Testis (tissue), 3 donors: ENCODE measurements around the gene SKA2. TPM values are rescaled to one million over a fixed set of nuclear protein-coding genes. Genes with fewer than 3 reads are reported as not detected.

Source experiments
- DNase-seq: peaks from one replicate; pipeline ENCODE4 v3.0.0-alpha.2; 2019
- H3K27ac ChIP-seq, 2 donors: fragments of 200-600 bp; sonication (generic); one replicate each; pipeline ENCODE4 v1.5.1; 2019
- H3K27me3 ChIP-seq: fragments of 200-600 bp; sonication (generic); one replicate; pipeline ENCODE4 v1.5.1; 2019
- H3K36me3 ChIP-seq: fragments of 200-600 bp; sonication (generic); one replicate; pipeline ENCODE4 v1.5.1; 2017; ENCODE audit warnings: low read depth; ENCODE audit errors: missing control alignments
- H3K4me1 ChIP-seq: fragments of 200-600 bp; sonication (generic); one replicate; pipeline ENCODE4 v1.5.1; 2019
- H3K4me3 ChIP-seq, 2 donors: fragments of 200-600 bp; sonication (generic); one replicate each; pipeline ENCODE4 v1.5.1; 2017 to 2019
- H3K9me3 ChIP-seq: fragments of 200-600 bp; sonication (generic); one replicate; pipeline ENCODE4 v1.5.1; 2017
- POLR2A ChIP-seq: fragments of 450-650 bp; IDR thresholded peaks from one replicate; pipeline ENCODE4 v1.6.1; 2017; ENCODE audit warnings: antibody characterized with exemption, mild to moderate bottlenecking, moderate library complexity
- WGBS, 2 donors: methylation state at CpG; one replicate each; pipeline ENCODE4 v1.1.5; 2018; 5-methylcytosine and 5-hydroxymethylcytosine counted together
- intact Hi-C: fragments of 100-400 bp; cut with DNase I; formaldehyde crosslinking; loops from one replicate; pipeline ENCODE4 v1.15.1; 2023; ENCODE audit warnings: low total_unique reads
- polyA plus RNA-seq: library from polyadenylated mRNA; stranded (reverse); fragments of 350-450 nt; fragmentation: Illumina TruSeq; extraction: RNeasy Lipid Tissue Mini Kit (QIAGEN cat#74804); gene quantifications from one replicate; pipeline ENCODE4 v1.2.3, GENCODE V29; 2014; ENCODE audit warnings: low read depth, low replicate concordance; ENCODE audit not compliant: insufficient read depth
- total RNA-seq, 2 donors: library from RNA; depleted of rRNA; stranded (reverse); fragments of >200 nt; gene quantifications; one replicate each; pipeline ENCODE4 v1.2.3, GENCODE V29; 2016
- TF ChIP-seq, protein P1 (sequence below), 3 experiments: fragments of 450-650 bp in 2 of 3; fragments of 200-600 bp in 1 of 3; sonication (generic) in 1 of 3; IDR thresholded peaks; one replicate each; pipeline ENCODE4 v1.5.1; 2016 to 2019; ENCODE audit warnings: antibody characterized with exemption in 3 of 3, mild to moderate bottlenecking in 2 of 3, moderate library complexity in 1 of 3

Gene SKA2
- total and polyA plus RNA-seq, 3 donors from 2014 or later: 28.2 to 51.2 (median 46.6) TPM

DNA sequence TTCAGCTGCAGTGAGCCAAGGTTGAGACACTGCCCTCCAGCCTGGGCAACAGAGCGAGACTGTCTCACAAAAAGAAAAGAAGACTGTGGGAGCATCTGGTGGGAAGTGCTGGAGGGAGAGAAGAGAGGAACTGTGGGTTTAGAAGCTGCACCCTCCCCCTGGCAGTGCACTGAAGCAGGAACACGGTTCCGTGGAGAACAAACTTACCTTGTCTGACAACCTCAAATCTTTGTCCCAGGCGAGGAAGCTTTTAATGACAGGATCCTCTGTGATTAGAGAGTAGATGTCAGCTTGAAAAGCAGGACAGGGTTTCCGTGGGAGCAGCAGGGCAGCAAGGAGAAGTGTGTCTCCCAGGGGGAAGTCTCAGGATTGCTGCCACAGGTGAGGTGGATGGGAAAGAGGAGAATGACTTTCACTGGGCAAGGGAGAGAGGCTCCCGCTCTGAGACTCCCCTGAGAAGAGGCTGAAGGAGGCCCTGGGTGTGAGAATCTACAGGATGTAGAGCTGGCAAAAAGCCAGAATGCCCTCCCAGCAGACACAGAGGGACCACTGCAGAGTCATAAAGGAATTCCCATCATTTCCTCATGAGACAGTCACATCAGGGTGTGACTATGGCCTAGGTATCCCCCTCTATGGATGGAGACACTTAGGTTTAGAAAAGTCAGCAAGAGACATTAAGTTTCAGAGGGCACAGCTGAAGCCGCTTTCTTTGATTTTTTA lies 23.4 kb upstream of the SKA2 start:
- H3K4me1 ChIP-seq: no peaks in the 10 kb centered on the region
- no peaks in the 10 kb centered on the region for H3K36me3 ChIP-seq
- H3K9me3 ChIP-seq: no peaks in the 10 kb centered on the region
- H3K27me3 ChIP-seq: no peaks in the 10 kb centered on the region
- no peak overlapping the region for H3K4me3 ChIP-seq
- no peak for DNase-seq
- intact Hi-C loops: no loop called here
- H3K27ac ChIP-seq: no peak overlapping the region
- WGBS, 2 donors: 81 to 83% methylated on average over 7 of the region's 7 CpGs
- TF ChIP-seq, protein P1, sequence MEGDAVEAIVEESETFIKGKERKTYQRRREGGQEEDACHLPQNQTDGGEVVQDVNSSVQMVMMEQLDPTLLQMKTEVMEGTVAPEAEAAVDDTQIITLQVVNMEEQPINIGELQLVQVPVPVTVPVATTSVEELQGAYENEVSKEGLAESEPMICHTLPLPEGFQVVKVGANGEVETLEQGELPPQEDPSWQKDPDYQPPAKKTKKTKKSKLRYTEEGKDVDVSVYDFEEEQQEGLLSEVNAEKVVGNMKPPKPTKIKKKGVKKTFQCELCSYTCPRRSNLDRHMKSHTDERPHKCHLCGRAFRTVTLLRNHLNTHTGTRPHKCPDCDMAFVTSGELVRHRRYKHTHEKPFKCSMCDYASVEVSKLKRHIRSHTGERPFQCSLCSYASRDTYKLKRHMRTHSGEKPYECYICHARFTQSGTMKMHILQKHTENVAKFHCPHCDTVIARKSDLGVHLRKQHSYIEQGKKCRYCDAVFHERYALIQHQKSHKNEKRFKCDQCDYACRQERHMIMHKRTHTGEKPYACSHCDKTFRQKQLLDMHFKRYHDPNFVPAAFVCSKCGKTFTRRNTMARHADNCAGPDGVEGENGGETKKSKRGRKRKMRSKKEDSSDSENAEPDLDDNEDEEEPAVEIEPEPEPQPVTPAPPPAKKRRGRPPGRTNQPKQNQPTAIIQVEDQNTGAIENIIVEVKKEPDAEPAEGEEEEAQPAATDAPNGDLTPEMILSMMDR (IDR thresholded peaks at IDR 0.05): no peak
- TF ChIP-seq POLR2A: no peak

DNA sequence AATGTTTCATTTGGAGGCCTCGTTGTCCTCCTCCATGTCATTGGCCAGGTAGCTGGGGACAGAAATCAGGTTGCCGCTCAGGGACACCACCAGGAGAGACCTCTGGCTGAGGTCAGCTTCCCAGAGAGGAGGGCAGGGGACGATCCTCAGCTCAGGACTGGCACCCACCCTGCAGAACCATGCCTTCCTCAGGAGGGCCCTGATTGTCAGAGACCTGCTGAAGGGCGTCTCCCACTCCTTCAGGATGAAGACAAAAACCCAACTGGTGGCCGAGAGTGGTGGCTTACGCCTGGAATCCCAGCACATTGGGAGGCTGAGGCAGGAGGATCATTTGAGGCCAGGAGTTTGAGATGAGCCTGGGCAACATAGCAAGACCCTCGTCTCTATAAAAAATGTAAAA lies 20.1 kb upstream of the SKA2 start:
- Histone ChIP-seq H3K36me3 (no peaks in the 10 kb centered on the region), H3K27me3 (no peaks in the 10 kb centered on the region), H3K9me3 (no peaks in the 10 kb centered on the region), H3K27ac (no peak overlapping the region), H3K4me1 (no peaks in the 10 kb centered on the region), H3K4me3 (no peak overlapping the region)
- DNase-seq: no peak
- WGBS, 2 donors: 98 to 99% methylated on average over 6 to 7 of the region's 7 CpGs
- intact Hi-C loops: no loop called here
- TF ChIP-seq, protein P1 (IDR thresholded peaks at IDR 0.05): no peak
- TF ChIP-seq POLR2A: no peak

DNA sequence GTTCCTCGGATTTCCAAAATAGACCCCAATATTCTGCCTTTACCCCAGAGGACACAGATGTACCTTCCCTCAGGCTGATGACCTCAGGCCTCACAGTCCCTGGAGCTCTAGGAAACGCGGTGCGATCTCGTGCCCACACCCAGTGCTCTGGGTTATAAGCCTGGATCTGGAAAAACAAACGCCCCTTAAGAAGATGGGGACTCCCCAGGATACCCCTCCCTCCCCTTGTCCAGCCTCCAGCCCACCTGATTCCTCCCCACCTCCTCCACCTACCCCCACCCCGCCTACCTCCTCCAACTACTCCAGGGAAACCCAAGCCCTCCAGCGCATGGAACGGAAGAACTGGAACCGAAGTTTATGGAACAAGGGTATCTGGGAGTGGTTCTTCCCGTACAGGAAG lies 19.7 kb upstream of the SKA2 start:
- TF ChIP-seq POLR2A: no peak
- TF ChIP-seq, protein P1 (IDR thresholded peaks at IDR 0.05): no peak
- 92 to 94% methylated on average over 10 to 11 of the region's 11 CpGs for WGBS, 2 donors
- no peak for DNase-seq
- intact Hi-C loops: no loop called here
- Histone ChIP-seq H3K4me1 (no peaks in the 10 kb centered on the region), H3K27me3 (no peaks in the 10 kb centered on the region), H3K36me3 (no peaks in the 10 kb centered on the region), H3K9me3 (no peaks in the 10 kb centered on the region), H3K4me3 (no peak overlapping the region), H3K27ac (no peak overlapping the region)

DNA sequence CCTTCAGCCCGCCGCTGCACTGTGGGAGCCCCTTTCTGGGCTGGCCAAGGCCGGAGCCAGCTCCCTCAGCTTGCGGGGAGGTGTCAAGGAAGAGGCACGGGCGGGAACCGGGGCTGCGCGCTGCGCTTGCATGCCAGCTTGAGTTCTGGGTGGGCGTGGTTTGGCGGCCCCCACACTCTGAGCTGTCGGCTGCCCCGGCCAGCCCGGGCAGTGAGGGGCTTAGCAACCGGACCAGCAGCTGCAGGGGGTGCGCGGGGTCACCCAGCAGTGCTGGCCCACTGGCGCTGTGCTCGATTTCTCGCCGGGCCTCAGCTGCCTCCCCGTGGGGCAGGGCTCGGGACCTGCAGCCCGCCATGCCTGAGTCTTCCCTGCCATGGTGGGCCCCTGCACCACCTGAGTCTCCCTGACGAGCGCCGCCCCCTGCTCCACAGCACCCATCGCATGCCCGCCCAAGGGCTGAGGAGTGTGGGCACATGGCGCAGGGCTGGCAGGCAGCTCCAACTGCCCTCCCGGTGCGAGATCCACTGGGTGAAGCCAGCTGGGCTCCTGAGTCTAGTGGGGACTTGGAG lies 17.5 kb upstream of the SKA2 start:
- DNase-seq: no peak
- Histone ChIP-seq H3K27ac (no peak overlapping the region), H3K36me3 (no peaks in the 10 kb centered on the region), H3K4me3 (peak overlapping the region; percentile 32 to 52), H3K27me3 (no peaks in the 10 kb centered on the region), H3K9me3 (no peaks in the 10 kb centered on the region), H3K4me1 (no peaks in the 10 kb centered on the region)
- 79 to 86% methylated on average over 8 to 33 of the region's 33 CpGs for WGBS, 2 donors
- TF ChIP-seq, protein P1 (IDR thresholded peaks at IDR 0.05): no peak
- TF ChIP-seq POLR2A: no peak
- intact Hi-C loops: no loop called here

DNA sequence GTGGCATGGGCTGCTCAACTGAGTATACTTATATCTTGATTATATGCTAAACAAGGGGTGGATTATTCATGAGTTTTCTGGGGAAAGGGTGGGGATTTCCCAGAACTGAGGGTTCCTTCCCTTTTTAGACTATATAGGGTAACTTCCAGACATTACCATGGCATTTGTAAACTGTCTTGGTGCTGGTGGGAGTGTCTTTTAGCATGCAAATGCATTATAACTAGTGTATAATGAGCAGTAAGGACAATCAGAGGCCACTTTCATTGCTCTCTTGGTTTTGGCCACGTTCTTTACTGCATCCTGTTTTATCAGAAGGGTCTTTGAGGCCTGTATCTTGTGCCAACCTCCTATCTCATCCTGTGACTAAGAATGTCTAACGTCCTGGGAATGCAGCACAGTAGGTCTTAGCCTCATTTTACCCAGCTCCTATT lies 12.6 kb upstream of the SKA2 start:
- no peaks in the 10 kb centered on the region for H3K36me3 ChIP-seq
- TF ChIP-seq, protein P1 (IDR thresholded peaks at IDR 0.05): no peak
- TF ChIP-seq POLR2A: no peak
- 39 to 79% methylated on average over 2 of the region's 2 CpGs for WGBS, 2 donors
- peaks cover 4% of the 10 kb centered on the region for H3K4me1 ChIP-seq
- intact Hi-C loops: no loop called here
- no peak overlapping the region for H3K4me3 ChIP-seq
- no peaks in the 10 kb centered on the region for H3K27me3 ChIP-seq
- H3K9me3 ChIP-seq: no peaks in the 10 kb centered on the region
- DNase-seq: no peak
- H3K27ac ChIP-seq: no peak overlapping the region
